ENCODE data around the gene PCDHA6. TPM values are rescaled to one million over a fixed set of nuclear protein-coding genes. Genes with fewer than 3 reads are reported as not detected.
"Not testable (repeated sequence)": the region's sequence is repeated elsewhere in the genome, so short reads cannot be mapped to it uniquely, and the experiment has no call there.

The PCDHA6 gene
- polyA plus RNA-seq, 1 of the 3 experiments (the other 2 are of a cell fraction), result 0.02 TPM

- H3K9me2 ChIP-seq, result no peaks in the 10 kb centered on the region
- no peaks in the 10 kb centered on the region for H3K36me3 ChIP-seq (replicated peaks in 1 of 2; ENCODE audit: control insufficient read depth in 1 of 2, insufficient read depth in 2 of 2, low read length in 1 of 2)
- no peak within 1 kb of the TSS for H3K4me3 ChIP-seq (ENCODE audit: low read depth in 2 of 2, low read length in 1 of 2)
- ChIA-PET CTCF (no interaction called here), POLR2A (no interaction called here)
- DNase-seq, result no peak
- H4K20me1 ChIP-seq (ENCODE audit: insufficient read depth), result no peaks in the 10 kb centered on the region
- no peak within 1 kb of the TSS for H3K9ac ChIP-seq
- no peaks in the 10 kb centered on the region for H3K9me3 ChIP-seq
- TF ChIP-seq NFIC (IDR thresholded peaks at IDR 0.05; ENCODE audit: borderline replicate concordance) (no peak), NRF1 (IDR thresholded peaks at IDR 0.05; ENCODE audit: low read depth, low read length) (no peak), MEF2A (IDR thresholded peaks at IDR 0.05; ENCODE audit: borderline replicate concordance, low read depth) (no peak), MAX (IDR thresholded peaks at IDR 0.05; ENCODE audit: low read depth) (no peak), CHD2 (IDR thresholded peaks at IDR 0.05; ENCODE audit: low read length, partially characterized antibody) (no peak), SIN3A (IDR thresholded peaks at IDR 0.05; ENCODE audit: borderline replicate concordance, low read depth, low read length) (no peak), RXRA (IDR thresholded peaks at IDR 0.05; ENCODE audit: borderline replicate concordance, low read depth) (no peak), GATA2 (CRISPR knock-in tag; IDR thresholded peaks at IDR 0.05) (no peak), MXI1 (IDR thresholded peaks at IDR 0.05; ENCODE audit: low read depth, low read length) (no peak), FOXM1 (IDR thresholded peaks at IDR 0.05; ENCODE audit: low read depth) (no peak), FOSL2 (IDR thresholded peaks at IDR 0.05; ENCODE audit: borderline replicate concordance, low read depth) (no peak)
- TF ChIP-seq, protein P1, sequence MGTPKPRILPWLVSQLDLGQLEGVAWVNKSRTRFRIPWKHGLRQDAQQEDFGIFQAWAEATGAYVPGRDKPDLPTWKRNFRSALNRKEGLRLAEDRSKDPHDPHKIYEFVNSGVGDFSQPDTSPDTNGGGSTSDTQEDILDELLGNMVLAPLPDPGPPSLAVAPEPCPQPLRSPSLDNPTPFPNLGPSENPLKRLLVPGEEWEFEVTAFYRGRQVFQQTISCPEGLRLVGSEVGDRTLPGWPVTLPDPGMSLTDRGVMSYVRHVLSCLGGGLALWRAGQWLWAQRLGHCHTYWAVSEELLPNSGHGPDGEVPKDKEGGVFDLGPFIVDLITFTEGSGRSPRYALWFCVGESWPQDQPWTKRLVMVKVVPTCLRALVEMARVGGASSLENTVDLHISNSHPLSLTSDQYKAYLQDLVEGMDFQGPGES (IDR thresholded peaks at IDR 0.05; ENCODE audit: low read depth, low read length), result no peak
- no peak within 1 kb of the TSS for H3K4me2 ChIP-seq
- no peak within 1 kb of the TSS for H3K27ac ChIP-seq (ENCODE audit: low read depth in 2 of 2, low read length in 1 of 2)
- no peaks in the 10 kb centered on the region for H3K27me3 ChIP-seq (ENCODE audit: insufficient read depth)
- H2AFZ ChIP-seq (ENCODE audit: low read depth), result no peak within 1 kb of the TSS
- no peaks in the 10 kb centered on the region for H3K79me2 ChIP-seq (ENCODE audit: insufficient read depth)
- H3F3A ChIP-seq (replicated peaks; ENCODE audit: insufficient read depth), result no peaks in the 10 kb centered on the region
- no peaks in the 10 kb centered on the region for H3K4me1 ChIP-seq (ENCODE audit: control insufficient read depth in 1 of 2, insufficient read depth in 2 of 2, low read depth in 1 of 2, low read length in 1 of 2)
- 39% methylated on average over 8 of the region's 8 CpGs for WGBS (ENCODE audit: low lambda C conversion rate)
Observed at GRCh38 chr5:140833993-140834392, 6.2 kb downstream of the PCDHA6 start, which contains the start of gene PCDHA7. Gene PCDHA7, plus strand, starts transcription at chr5:140834269. Its CDS starts 115 bp downstream, at chr5:140834384.

- H2AFZ ChIP-seq (ENCODE audit: low read depth); H3K9me2 ChIP-seq; H3K4me1 ChIP-seq (ENCODE audit: control insufficient read depth in 1 of 2, insufficient read depth in 2 of 2, low read depth in 1 of 2, low read length in 1 of 2); H3F3A ChIP-seq (replicated peaks; ENCODE audit: insufficient read depth); H3K4me3 ChIP-seq (ENCODE audit: low read depth in 2 of 2, low read length in 1 of 2); H3K27me3 ChIP-seq (ENCODE audit: insufficient read depth); H3K36me3 ChIP-seq (replicated peaks in 1 of 2; ENCODE audit: control insufficient read depth in 1 of 2, insufficient read depth in 2 of 2, low read length in 1 of 2); H3K9me3 ChIP-seq; CTCF ChIA-PET; H3K9ac ChIP-seq; DNase-seq; H3K79me2 ChIP-seq (ENCODE audit: insufficient read depth); H4K20me1 ChIP-seq (ENCODE audit: insufficient read depth); H3K4me2 ChIP-seq; H3K27ac ChIP-seq (ENCODE audit: low read depth in 2 of 2, low read length in 1 of 2); POLR2A ChIA-PET: not testable (repeated sequence)
- 87% methylated on average over 25 of the region's 38 CpGs for WGBS (ENCODE audit: low lambda C conversion rate)
Observed at GRCh38 chr5:140834439-140835008, 6.8 kb downstream of the PCDHA6 start.
